HG02852 (cell line): ENCODE data around the gene SARS1.
"Not testable (repeated sequence)": the region's sequence is repeated elsewhere in the genome, so short reads cannot be mapped to it uniquely, and the experiment has no call there.

Source experiments
- ATAC-seq: cut with Tn5 transposase; IDR thresholded peaks from one replicate; pipeline ENCODE4 v1.9.1; 2021; ENCODE audit warnings: mild to moderate bottlenecking, moderate library complexity; ENCODE audit not compliant: unreplicated experiment

The SARS1 gene

GRCh38 chr1:109213824-109214693, at the start of gene SARS1:
Gene SARS1 (plus strand): TSS chr1:109213918. CDS start chr1:109213993, 75 bp downstream.
- ATAC-seq = peak; percentile 81

- no peak for ATAC-seq
Observed at GRCh38 chr1:109164538-109164937, 49.2 kb upstream of the SARS1 start.

DNA sequence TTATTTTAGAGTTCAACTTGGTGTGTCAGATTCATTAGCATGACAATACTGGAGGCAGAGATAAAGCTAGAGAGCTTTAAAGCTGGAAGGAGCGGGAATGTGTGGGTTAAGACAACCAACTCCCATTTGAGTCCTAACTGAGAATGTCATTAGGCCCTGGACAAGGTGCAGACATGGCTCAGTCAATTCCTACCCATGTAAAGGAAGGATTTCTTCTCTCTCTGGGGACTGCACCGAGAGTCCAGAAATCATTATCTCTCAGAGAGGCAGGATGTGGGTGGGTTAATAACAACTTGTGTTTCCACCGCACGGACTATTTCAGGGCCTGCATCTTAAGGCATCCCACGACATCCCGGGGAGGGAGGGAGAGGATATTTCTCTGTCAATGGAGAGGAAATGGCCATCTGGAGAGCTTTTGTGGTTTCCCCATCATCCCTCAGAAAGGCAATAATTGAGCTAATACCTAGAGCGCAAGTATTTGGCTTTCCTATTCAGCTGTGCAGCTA, 46.7 kb upstream of the SARS1 start:
- ATAC-seq = peak; percentile 58

GRCh38 chr1:109170035-109170764, 43.5 kb upstream of the SARS1 start:
- ATAC-seq = no peak

GRCh38 chr1:109171646-109172045, 42.1 kb upstream of the SARS1 start:
- no peak for ATAC-seq

GRCh38 chr1:109176349-109176748, 37.4 kb upstream of the SARS1 start:
- not testable (repeated sequence) for ATAC-seq

DNA sequence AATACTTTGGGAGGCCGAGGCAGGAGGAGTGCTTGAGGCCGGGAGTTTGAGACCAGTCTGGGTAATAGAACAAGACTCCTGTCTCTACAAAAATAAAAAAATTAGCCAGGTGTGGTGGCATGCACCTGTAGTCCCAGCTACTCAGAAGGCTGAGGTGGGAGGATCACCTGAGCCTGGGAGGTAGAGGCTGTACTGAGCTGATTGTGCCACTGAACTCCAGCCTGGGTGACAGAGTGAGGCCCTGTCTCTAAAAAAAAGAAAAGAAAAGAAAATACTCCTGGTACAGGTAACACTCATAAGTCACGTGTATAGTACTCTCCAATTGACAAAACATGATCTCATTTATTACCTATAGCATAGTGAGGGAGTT, 33.0 kb upstream of the SARS1 start:
- not testable (repeated sequence) for ATAC-seq

DNA sequence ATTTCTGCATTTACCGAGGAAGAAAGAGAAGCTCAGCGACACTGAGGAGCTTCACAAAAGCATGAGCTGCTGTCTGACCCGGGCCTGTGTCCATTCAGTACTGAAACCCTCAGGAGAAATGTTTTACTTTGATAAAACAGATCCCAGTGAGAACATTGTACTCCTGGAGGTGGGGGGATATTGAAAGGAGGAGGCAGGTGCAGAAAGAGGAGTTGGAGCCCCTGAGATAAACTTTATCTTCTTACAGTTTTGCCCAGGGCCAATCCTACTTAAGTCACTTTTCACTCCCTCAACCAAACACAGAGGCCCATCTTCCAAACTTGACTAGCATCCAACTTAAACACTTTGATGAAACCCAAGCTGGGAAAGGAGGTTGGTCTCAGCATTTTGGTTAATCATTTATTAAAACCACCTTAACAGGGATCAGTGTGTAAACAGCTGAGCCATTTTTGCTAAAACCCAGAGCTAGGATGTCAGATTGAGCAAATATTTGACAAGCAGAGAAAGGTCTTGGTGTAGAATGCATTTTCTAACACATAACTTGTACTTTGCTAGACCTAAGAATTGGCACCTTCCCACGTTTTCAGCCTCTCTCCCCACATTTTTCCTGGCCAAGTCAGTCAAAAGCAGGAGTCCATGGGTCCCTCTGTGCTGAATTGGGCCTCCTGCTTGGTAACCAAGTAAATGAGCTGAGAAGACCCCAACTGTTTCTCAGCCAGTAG, 32.5 kb upstream of the SARS1 start:
- no peak for ATAC-seq

DNA sequence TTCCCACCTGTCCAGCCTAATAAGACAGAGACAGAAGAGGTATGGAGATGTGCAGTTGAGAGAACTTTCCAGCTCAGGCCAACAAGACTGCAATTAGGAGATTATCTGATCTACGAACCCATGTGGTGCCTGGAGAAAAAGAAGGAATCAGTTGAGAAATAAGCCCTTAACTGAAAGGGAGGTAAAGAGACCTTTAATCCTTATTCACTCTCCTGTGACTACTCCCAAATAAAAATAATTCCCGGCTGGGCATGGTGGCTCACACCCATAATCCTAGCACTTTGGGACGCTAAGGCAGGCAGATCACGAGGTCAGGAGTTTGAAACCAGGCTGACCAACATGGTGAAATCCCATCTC, 31.9 kb upstream of the SARS1 start:
- ATAC-seq = no peak

GRCh38 chr1:109183058-109183738, 30.5 kb upstream of the SARS1 start:
- no peak for ATAC-seq

DNA sequence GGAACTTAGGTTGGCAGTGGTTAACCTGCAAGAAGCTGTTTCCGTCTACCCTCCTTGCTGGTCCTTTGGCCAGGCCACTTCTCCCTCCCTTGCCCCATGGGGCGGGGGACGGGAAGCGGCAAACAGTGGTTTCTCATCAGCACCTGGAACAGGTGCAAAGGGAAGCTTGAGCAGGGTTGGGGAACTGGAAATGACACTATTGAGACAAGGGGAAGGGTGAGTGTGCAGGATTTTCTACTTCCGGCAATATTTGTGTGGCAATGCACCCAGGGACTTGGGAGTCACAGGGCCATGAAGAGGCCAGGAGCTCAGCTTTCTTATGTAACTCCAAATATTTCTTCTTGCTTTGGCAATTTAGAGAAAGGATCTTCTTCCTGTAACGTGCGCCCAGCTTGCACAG, 29.0 kb upstream of the SARS1 start:
- ATAC-seq = no peak

- ATAC-seq = no peak
Observed at GRCh38 chr1:109185357-109185756, 28.4 kb upstream of the SARS1 start.

DNA sequence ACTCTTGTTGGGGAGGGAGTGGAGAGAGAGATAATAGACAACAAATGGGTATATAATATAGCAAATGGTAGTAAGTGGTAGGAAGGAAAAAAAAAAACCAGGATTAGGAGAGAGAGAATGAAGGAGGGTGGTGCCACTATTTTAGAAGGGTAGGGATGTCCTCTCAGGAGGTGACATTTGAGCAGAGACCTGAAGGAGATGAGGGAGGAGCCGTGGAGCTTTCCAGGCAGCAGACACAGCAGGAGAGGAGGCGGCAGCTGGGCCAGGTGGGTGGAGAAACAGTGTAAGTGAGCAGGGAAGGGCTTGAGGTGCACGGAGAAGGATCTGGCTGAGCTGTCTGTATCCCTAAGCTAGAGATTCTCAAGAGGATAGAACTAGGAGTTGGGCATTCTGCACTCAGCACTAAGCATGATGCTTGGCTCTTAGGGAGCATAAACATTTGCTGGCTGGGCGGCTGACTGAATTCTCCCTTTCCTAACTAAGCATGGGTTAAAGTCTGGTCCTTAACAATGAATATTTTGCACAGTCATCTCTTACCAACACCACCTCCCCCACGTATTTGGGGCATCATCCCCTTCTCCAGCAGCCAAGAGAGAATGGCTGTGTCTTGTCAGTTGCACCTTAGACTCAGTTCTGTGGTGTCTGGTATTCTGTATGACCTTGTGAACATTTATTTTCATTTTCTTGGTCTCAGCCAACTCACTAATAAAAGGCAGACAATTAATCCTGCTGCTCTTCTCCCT, 27.6 kb upstream of the SARS1 start:
- ATAC-seq = no peak

DNA sequence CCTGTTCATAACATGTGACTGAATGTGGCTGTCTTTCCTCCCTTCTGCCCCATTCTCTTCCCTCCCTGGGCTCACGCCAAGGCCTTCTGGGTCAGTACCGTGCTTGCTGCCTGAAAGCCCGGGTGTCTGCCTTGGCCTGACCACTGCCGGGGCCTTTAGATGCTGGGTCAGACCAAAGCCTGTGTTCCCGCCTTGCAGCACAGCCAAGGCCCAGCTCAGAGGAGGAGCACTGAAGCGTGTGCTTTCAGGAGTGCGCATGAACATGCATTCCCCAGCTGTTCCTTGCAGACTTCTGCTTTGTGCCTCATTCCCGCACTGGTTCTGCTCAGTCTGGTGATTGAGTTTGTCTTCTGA, 27.0 kb upstream of the SARS1 start:
- no peak for ATAC-seq

DNA sequence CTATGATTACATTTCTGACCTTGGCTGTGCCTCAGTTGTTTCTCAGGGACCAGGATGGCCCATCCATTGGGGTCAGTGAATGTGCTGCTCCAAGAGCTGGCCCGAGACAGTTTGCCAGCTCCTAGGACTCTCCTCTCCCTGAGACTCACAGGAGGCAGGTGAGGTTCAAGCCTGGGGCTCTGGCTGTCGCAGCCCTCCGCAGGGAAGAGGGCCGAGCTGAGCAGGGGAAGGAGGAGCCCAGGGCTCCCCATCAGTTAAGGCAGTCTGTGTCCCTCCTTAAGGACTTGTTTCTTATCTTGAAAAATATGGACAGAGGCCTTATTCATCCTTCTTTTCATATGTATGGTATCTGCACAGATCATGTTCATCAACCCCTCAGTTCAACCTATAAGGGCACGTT, 26.6 kb upstream of the SARS1 start:
- ATAC-seq = no peak

DNA sequence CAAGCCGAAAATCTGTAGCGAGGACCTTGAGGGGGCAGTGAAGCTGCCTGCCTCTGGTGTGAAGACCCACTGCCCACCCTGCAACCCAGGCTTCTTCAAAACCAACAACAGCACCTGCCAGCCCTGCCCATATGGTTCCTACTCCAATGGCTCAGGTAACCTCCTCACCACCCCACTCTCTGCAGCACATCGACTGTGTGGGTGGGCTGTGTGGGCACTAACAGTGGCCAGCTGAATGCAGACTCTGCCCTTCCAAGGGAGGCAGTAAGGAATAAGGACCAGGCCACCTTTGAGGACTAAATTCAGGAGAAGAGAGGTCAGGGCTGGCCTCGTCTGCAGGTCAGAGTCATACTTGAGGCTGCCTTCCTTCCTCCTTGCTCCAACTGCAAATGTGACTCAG, 25.5 kb upstream of the SARS1 start:
- no peak for ATAC-seq

- no peak for ATAC-seq
Observed at GRCh38 chr1:109188781-109189180, 24.9 kb upstream of the SARS1 start.

DNA sequence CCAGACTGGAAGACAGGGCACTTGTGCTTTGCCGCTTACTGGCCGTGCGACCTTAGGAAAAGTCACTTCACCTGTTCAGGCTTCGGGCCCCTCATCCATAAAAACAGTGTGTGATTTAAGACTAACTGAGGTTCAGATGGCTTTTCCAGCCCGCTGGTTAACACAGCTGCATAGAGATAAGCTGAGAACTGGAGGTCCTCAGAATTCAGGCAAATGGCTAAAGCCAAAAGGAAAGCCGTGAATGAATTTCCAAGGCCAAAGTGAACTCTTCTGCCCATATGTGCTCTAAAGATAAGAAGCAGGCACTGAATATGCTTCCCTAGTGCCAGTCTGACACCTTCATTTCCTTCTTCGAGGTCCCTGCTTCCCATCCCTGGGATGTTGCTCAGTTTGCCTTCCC, 23.5 kb upstream of the SARS1 start:
- ATAC-seq = no peak

- ATAC-seq = no peak
Observed at GRCh38 chr1:109191377-109191776, 22.3 kb upstream of the SARS1 start.

DNA sequence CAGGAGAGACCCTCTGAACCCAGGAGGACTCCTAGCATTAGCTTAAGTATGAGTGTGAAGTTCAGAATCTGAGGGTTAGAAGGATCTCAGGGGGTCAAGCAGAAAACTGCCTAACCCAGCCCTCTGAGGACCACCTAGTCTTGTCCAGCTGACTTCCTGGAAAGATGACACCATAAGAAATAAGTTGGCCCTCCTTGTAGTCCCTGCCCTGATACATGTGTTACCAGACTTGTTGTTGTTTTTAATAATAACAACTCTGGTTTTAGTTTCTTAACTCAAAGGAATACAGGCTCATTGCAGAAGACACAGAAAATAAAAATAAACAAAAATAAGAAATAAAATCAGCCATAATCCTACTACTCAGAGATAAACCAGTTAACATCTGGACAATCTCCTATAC, 21.8 kb upstream of the SARS1 start:
- ATAC-seq = no peak
